Effector memory CD4-positive, alpha-beta T cell (primary cell): ENCODE data around the gene HOMER1.

Source experiments
- DNase-seq, 3 donors: peaks; one replicate each; pipeline ENCODE4 v3.0.0-alpha.2; 2020
- H3K27ac ChIP-seq: 2 replicates; pipeline ENCODE4 v1.7.0; 2013; ENCODE audit warnings: mild to moderate bottlenecking, low read length, moderate library complexity; ENCODE audit not compliant: insufficient read depth, poor library complexity, severe bottlenecking
- H3K27me3 ChIP-seq: replicated peaks from 2 replicates; pipeline ENCODE4 v1.7.0; 2013; ENCODE audit warnings: mild to moderate bottlenecking, low read length; ENCODE audit not compliant: insufficient read depth, control insufficient read depth, poor library complexity, severe bottlenecking
- H3K36me3 ChIP-seq: 2 replicates; pipeline ENCODE4 v1.7.0; 2013; ENCODE audit warnings: mild to moderate bottlenecking, low read length, moderate library complexity; ENCODE audit not compliant: control insufficient read depth, insufficient read depth
- H3K4me1 ChIP-seq: 2 replicates; pipeline ENCODE4 v1.7.0; 2013; ENCODE audit warnings: low read length, mild to moderate bottlenecking; ENCODE audit not compliant: control insufficient read depth, insufficient read depth, poor library complexity, severe bottlenecking
- H3K4me3 ChIP-seq: 2 replicates; pipeline ENCODE4 v1.7.0; 2013; ENCODE audit warnings: low read length, low read depth, mild to moderate bottlenecking; ENCODE audit not compliant: insufficient read depth, poor library complexity, severe bottlenecking
- H3K9me3 ChIP-seq: 2 replicates; pipeline ENCODE4 v1.7.0; 2013; ENCODE audit warnings: mild to moderate bottlenecking, low read length, moderate library complexity; ENCODE audit not compliant: control insufficient read depth

The HOMER1 gene

GRCh38 chr5:79508794-79509193 lies 5.1 kb downstream of the HOMER1 start:
- Histone ChIP-seq H3K36me3 (no peaks in the 10 kb centered on the region), H3K27me3 (peaks cover 3% of the 10 kb centered on the region), H3K9me3 (no peaks in the 10 kb centered on the region), H3K27ac (no peak overlapping the region), H3K4me1 (peaks cover 11% of the 10 kb centered on the region), H3K4me3 (no peak overlapping the region)
- no peak for DNase-seq

GRCh38 chr5:79508354-79508753 lies 5.6 kb downstream of the HOMER1 start:
- peaks cover 2% of the 10 kb centered on the region for H3K27me3 ChIP-seq
- DNase-seq: no peak
- H3K27ac ChIP-seq: no peak overlapping the region
- peaks cover 8% of the 10 kb centered on the region for H3K4me1 ChIP-seq
- H3K4me3 ChIP-seq: no peak overlapping the region
- no peaks in the 10 kb centered on the region for H3K9me3 ChIP-seq
- H3K36me3 ChIP-seq: no peaks in the 10 kb centered on the region

GRCh38 chr5:79507251-79508205 lies 6.4 kb downstream of the HOMER1 start:
- no peak overlapping the region for H3K27ac ChIP-seq
- peaks cover under 1% of the 10 kb centered on the region for H3K4me1 ChIP-seq
- DNase-seq: no peak
- H3K36me3 ChIP-seq: no peaks in the 10 kb centered on the region
- no peak overlapping the region for H3K4me3 ChIP-seq
- no peaks in the 10 kb centered on the region for H3K9me3 ChIP-seq
- no peaks in the 10 kb centered on the region for H3K27me3 ChIP-seq

- Histone ChIP-seq H3K27me3 (no peaks in the 10 kb centered on the region), H3K36me3 (no peaks in the 10 kb centered on the region), H3K4me3 (no peak overlapping the region), H3K4me1 (no peaks in the 10 kb centered on the region), H3K27ac (no peak overlapping the region), H3K9me3 (no peaks in the 10 kb centered on the region)
- no peak for DNase-seq
These were observed 8.8 kb downstream of the HOMER1 start for GRCh38 chr5:79505138-79505537.

- H3K9me3 ChIP-seq: no peaks in the 10 kb centered on the region
- H3K36me3 ChIP-seq: no peaks in the 10 kb centered on the region
- H3K4me3 ChIP-seq: no peak overlapping the region
- H3K4me1 ChIP-seq: no peaks in the 10 kb centered on the region
- no peaks in the 10 kb centered on the region for H3K27me3 ChIP-seq
- H3K27ac ChIP-seq: no peak overlapping the region
- no peak for DNase-seq
These were observed 10.0 kb downstream of the HOMER1 start for GRCh38 chr5:79503794-79504495.

- Histone ChIP-seq H3K27me3 (no peaks in the 10 kb centered on the region), H3K4me3 (no peak overlapping the region), H3K27ac (no peak overlapping the region), H3K4me1 (no peaks in the 10 kb centered on the region), H3K36me3 (no peaks in the 10 kb centered on the region), H3K9me3 (no peaks in the 10 kb centered on the region)
- no peak for DNase-seq
These were observed 14.2 kb downstream of the HOMER1 start for GRCh38 chr5:79499640-79500273.

- H3K27ac ChIP-seq: no peak overlapping the region
- no peaks in the 10 kb centered on the region for H3K27me3 ChIP-seq
These were observed 18.6 kb downstream of the HOMER1 start for GRCh38 chr5:79495311-79495710.

GRCh38 chr5:79493596-79494345 lies 20.2 kb downstream of the HOMER1 start:
- DNase-seq: no peak
- H3K4me1 ChIP-seq: no peaks in the 10 kb centered on the region
- no peaks in the 10 kb centered on the region for H3K36me3 ChIP-seq
- no peaks in the 10 kb centered on the region for H3K27me3 ChIP-seq
- no peak overlapping the region for H3K27ac ChIP-seq
- no peaks in the 10 kb centered on the region for H3K9me3 ChIP-seq
- no peak overlapping the region for H3K4me3 ChIP-seq

More at GRCh38 chr5:79495311-79495710, 18.6 kb downstream of the HOMER1 start:
- no peak overlapping the region for H3K4me3 ChIP-seq
- H3K4me1 ChIP-seq: no peaks in the 10 kb centered on the region
- H3K9me3 ChIP-seq: no peaks in the 10 kb centered on the region
- no peaks in the 10 kb centered on the region for H3K36me3 ChIP-seq
- no peak for DNase-seq

GRCh38 chr5:79491690-79492317 lies 22.1 kb downstream of the HOMER1 start:
- Histone ChIP-seq H3K9me3 (no peaks in the 10 kb centered on the region), H3K4me3 (no peak overlapping the region), H3K27ac (no peak overlapping the region), H3K4me1 (no peaks in the 10 kb centered on the region), H3K27me3 (no peaks in the 10 kb centered on the region), H3K36me3 (no peaks in the 10 kb centered on the region)
- DNase-seq: no peak
